CD4-positive, alpha-beta T cell treated with Interleukin-2 at 100 ng/mL for 4 hours (primary cell): Measurements from ENCODE around the gene NUB1.

Experiments used
- DNase-seq: peaks from one replicate; pipeline ENCODE4 v3.0.0-alpha.2; 2020; ENCODE audit warnings: low spot score

The NUB1 gene

GRCh38 chr7:151423936-151424335 is 82.3 kb downstream of the NUB1 start:
- no peak for DNase-seq

- DNase-seq = no peak
Observed at GRCh38 chr7:151424799-151425198, 83.2 kb downstream of the NUB1 start.

GRCh38 chr7:151425670-151426440 is 84.2 kb downstream of the NUB1 start:
- no peak for DNase-seq

GRCh38 chr7:151426441-151426903 is 84.9 kb downstream of the NUB1 start:
- DNase-seq = no peak

GRCh38 chr7:151426904-151427704 is 85.5 kb downstream of the NUB1 start:
- DNase-seq = no peak

GRCh38 chr7:151427705-151428377 is 86.2 kb downstream of the NUB1 start:
- DNase-seq = no peak
